ENCODE results near the gene SGMS2. TPM values are rescaled to one million over a fixed set of nuclear protein-coding genes. Genes with fewer than 3 reads are reported as not detected.

SGMS2 gene
- total and polyA plus RNA-seq, 10 of the 15 experiments (the other 5 are each of a cell fraction or from before 2014, with no cell fraction given): under 0.01 to 3.2 (median 0.17) TPM; not detected in 4

DNA sequence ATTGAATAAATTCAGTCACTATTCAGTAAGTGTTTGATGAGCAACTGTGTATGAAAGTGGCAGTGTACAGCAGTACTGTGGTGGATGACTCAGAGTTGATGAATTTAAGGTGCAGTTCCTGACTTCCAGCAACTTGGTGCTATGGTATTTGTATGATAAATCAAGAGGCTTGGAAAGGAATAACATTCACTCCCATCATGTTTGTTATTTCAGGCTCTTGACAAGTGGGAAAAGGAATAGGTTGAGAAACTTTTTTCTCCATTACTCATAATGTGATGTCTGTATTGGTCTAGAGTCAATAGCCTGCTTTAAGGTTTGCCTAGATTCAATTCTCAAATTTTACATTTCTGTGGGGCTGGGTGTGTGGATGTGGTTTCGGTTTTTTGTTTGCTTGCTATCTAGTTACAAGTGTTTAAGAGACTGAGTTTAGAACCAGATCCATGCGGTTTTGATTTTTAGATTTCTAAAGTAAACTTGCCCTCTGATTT lies 71.5 kb downstream of the SGMS2 start:
- FAIRE-seq (no peak), DNase-seq (ENCODE audit: low read depth, low spot score) (no peak), ATAC-seq (no peak)
- RAD21 ChIA-PET (ENCODE audit: unreplicated experiment): no interaction called here
- Histone ChIP-seq H4K20me1 (ENCODE audit: control insufficient read depth, insufficient read depth) (no peaks in the 10 kb centered on the region), H3K4me3 (no peak overlapping the region), H3K79me2 (ENCODE audit: control insufficient read depth, insufficient read depth, low read length) (no peaks in the 10 kb centered on the region), H3K36me3 (ENCODE audit: control insufficient read depth in 2 of 2, insufficient read depth in 2 of 2, low read length in 1 of 2) (no peaks in the 10 kb centered on the region), H3K9ac (ENCODE audit: control insufficient read depth, insufficient read depth, low read length) (no peak overlapping the region), H3K4me1 (ENCODE audit: control insufficient read depth, insufficient read depth, low read length) (no peaks in the 10 kb centered on the region), H3K27me3 (replicated peaks in 1 of 2; ENCODE audit: control insufficient read depth in 2 of 2, insufficient read depth in 2 of 2, low read length in 1 of 2) (no peaks in the 10 kb centered on the region; a peak in 1 of 4 replicates), H3K9me3 (replicated peaks; ENCODE audit: control insufficient read depth, insufficient read depth, low read length) (no peaks in the 10 kb centered on the region), H2AFZ (ENCODE audit: control insufficient read depth, low read depth, low read length) (no peak overlapping the region), H3K4me2 (ENCODE audit: control insufficient read depth, insufficient read depth) (no peak overlapping the region), H3K27ac (ENCODE audit: control insufficient read depth, insufficient read depth) (no peak overlapping the region)
- 3% methylated on average over 2 of the region's 2 CpGs for WGBS (ENCODE audit: insufficient coverage, insufficient replicate concordance, low lambda C conversion rate, missing lambda C conversion rate)
- SMC1A ChIA-PET (ENCODE audit: uncharacterized antibody, unreplicated experiment): interaction anchor here (1.1 to 1.3 kb wide), 2 partner anchors 32 to 138 kb away, joined by 3 read pairs; no protein-coding TSS in a partner anchor
- CTCF ChIA-PET: interaction anchor here (0.6 kb wide), 1 partner anchor 371 kb away, joined by 3 read pairs; no protein-coding TSS in a partner anchor
- BruUV-seq (replicated peaks): no TSS peak
- TF ChIP-seq LARP7 (IDR thresholded peaks at IDR 0.05): no peak
- TF ChIP-seq ZZZ3 (IDR thresholded peaks at IDR 0.05; ENCODE audit: control insufficient read depth, insufficient read length, low read depth): no peak
- intact Hi-C loops (cut with micrococcal nuclease; ENCODE audit: unreplicated experiment) (no loop called here), in situ Hi-C loops (cut with MboI) (no loop called here)
- POLR2A ChIA-PET: no interaction called here

DNA sequence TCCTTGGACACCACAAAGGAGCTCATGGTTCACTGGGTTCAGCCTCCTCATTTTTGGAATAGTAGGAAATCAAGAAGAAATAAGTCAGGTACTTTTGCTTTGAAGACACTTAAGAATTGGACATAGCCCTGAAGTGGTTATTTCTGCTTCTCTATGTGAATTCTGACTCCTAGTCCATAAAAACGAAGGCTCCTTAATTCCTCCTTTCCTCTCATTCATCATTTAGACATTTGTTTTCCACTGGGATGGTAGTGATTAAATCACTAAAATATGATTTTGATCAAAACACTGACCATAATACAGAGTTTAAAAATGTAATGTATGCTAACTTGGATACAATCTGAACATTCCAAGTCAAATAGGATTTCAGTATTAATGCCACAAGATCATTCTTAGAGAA lies 71.9 kb downstream of the SGMS2 start:
- no peak overlapping the region for H3K4me3 ChIP-seq
- no peaks in the 10 kb centered on the region for H3K4me1 ChIP-seq (ENCODE audit: control insufficient read depth, insufficient read depth, low read length)
- ChIA-PET CTCF (interaction anchor here (0.6 kb wide), 1 partner anchor 371 kb away, joined by 3 read pairs; no protein-coding TSS in a partner anchor), SMC1A (ENCODE audit: uncharacterized antibody, unreplicated experiment) (interaction anchor here (1.1 to 1.3 kb wide), 2 partner anchors 33 to 138 kb away, joined by 3 read pairs; no protein-coding TSS in a partner anchor), POLR2A (no interaction called here), RAD21 (ENCODE audit: unreplicated experiment) (no interaction called here)
- no peak for ATAC-seq
- no peak overlapping the region for H3K4me2 ChIP-seq (ENCODE audit: control insufficient read depth, insufficient read depth)
- H3K9ac ChIP-seq (ENCODE audit: control insufficient read depth, insufficient read depth, low read length): no peak overlapping the region
- DNase-seq (ENCODE audit: low read depth, low spot score): no peak
- H3K27me3 ChIP-seq (replicated peaks in 1 of 2; ENCODE audit: control insufficient read depth in 2 of 2, insufficient read depth in 2 of 2, low read length in 1 of 2): no peaks in the 10 kb centered on the region; a peak in 1 of 4 replicates
- in situ Hi-C loops (cut with MboI): no loop called here
- WGBS (ENCODE audit: insufficient coverage, insufficient replicate concordance, low lambda C conversion rate, missing lambda C conversion rate): 0% methylated on average over 1 of the region's 1 CpG
- H3K27ac ChIP-seq (ENCODE audit: control insufficient read depth, insufficient read depth): no peak overlapping the region
- no peak overlapping the region for H2AFZ ChIP-seq (ENCODE audit: control insufficient read depth, low read depth, low read length)
- BruUV-seq (replicated peaks): no TSS peak
- no peaks in the 10 kb centered on the region for H3K79me2 ChIP-seq (ENCODE audit: control insufficient read depth, insufficient read depth, low read length)
- H4K20me1 ChIP-seq (ENCODE audit: control insufficient read depth, insufficient read depth): no peaks in the 10 kb centered on the region
- no peak for FAIRE-seq
- H3K36me3 ChIP-seq (ENCODE audit: control insufficient read depth in 2 of 2, insufficient read depth in 2 of 2, low read length in 1 of 2): no peaks in the 10 kb centered on the region
- intact Hi-C loops (cut with micrococcal nuclease; ENCODE audit: unreplicated experiment): no loop called here
- H3K9me3 ChIP-seq (replicated peaks; ENCODE audit: control insufficient read depth, insufficient read depth, low read length): no peaks in the 10 kb centered on the region
- no peak for TF ChIP-seq SIX5 (IDR thresholded peaks at IDR 0.05; ENCODE audit: low read depth, low read length, severe bottlenecking)
- TF ChIP-seq KDM1A (IDR thresholded peaks at IDR 0.05; ENCODE audit: borderline replicate concordance): no peak
- no peak for TF ChIP-seq PAX5 (IDR thresholded peaks at IDR 0.05; ENCODE audit: borderline replicate concordance, low read depth, low read length)
- TF ChIP-seq, protein P1, sequence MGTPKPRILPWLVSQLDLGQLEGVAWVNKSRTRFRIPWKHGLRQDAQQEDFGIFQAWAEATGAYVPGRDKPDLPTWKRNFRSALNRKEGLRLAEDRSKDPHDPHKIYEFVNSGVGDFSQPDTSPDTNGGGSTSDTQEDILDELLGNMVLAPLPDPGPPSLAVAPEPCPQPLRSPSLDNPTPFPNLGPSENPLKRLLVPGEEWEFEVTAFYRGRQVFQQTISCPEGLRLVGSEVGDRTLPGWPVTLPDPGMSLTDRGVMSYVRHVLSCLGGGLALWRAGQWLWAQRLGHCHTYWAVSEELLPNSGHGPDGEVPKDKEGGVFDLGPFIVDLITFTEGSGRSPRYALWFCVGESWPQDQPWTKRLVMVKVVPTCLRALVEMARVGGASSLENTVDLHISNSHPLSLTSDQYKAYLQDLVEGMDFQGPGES (IDR thresholded peaks at IDR 0.05): no peak
- TF ChIP-seq FOXK2 (IDR thresholded peaks at IDR 0.05): no peak
- TF ChIP-seq, protein P2, sequence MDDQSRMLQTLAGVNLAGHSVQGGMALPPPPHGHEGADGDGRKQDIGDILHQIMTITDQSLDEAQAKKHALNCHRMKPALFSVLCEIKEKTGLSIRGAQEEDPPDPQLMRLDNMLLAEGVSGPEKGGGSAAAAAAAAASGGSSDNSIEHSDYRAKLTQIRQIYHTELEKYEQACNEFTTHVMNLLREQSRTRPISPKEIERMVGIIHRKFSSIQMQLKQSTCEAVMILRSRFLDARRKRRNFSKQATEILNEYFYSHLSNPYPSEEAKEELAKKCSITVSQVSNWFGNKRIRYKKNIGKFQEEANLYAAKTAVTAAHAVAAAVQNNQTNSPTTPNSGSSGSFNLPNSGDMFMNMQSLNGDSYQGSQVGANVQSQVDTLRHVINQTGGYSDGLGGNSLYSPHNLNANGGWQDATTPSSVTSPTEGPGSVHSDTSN (IDR thresholded peaks at IDR 0.05; ENCODE audit: insufficient replicate concordance, low read depth, low read length): no peak
- TF ChIP-seq NFYB (IDR thresholded peaks at IDR 0.05; ENCODE audit: insufficient read depth, low read depth, low read length): no peak
- TF ChIP-seq, protein P3, sequence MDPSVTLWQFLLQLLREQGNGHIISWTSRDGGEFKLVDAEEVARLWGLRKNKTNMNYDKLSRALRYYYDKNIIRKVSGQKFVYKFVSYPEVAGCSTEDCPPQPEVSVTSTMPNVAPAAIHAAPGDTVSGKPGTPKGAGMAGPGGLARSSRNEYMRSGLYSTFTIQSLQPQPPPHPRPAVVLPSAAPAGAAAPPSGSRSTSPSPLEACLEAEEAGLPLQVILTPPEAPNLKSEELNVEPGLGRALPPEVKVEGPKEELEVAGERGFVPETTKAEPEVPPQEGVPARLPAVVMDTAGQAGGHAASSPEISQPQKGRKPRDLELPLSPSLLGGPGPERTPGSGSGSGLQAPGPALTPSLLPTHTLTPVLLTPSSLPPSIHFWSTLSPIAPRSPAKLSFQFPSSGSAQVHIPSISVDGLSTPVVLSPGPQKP (IDR thresholded peaks at IDR 0.05; ENCODE audit: low read depth, low read length): no peak
- TF ChIP-seq HDAC2 (IDR thresholded peaks at IDR 0.05): no peak
- no peak for TF ChIP-seq RAD21 (IDR thresholded peaks at IDR 0.05; ENCODE audit: insufficient read depth, low read depth, low read length)
- no peak for TF ChIP-seq HDGF (IDR thresholded peaks at IDR 0.05)
- TF ChIP-seq POLR2AphosphoS5 (IDR thresholded peaks at IDR 0.05; ENCODE audit: low read length): no peak
- TF ChIP-seq POU2F2 (IDR thresholded peaks at IDR 0.05; ENCODE audit: borderline replicate concordance, low read depth, low read length): no peak
- no peak for TF ChIP-seq ZNF24 (IDR thresholded peaks at IDR 0.05)
